Endothelial cell of umbilical vein (primary cell): Measurements from ENCODE around the gene RAB3C. TPM values are rescaled to one million over a fixed set of nuclear protein-coding genes. Genes with fewer than 3 reads are reported as not detected.

Source experiments
- BruUV-seq: library from RNA; stranded (reverse); fragments of 400-500 nt; replicated peaks from 2 replicates; lab custom pipeline; 2021; lab: Mats Ljungman, UMichigan
- CTCF ChIA-PET: fragments of 300-600, 350-600 bp; sonication (Branson Sonifier 250); formaldehyde crosslinking; loops from one replicate; lab custom pipeline; 2021; ENCODE audit warnings: antibody characterized with exemption, inconsistent platforms; lab: Charles Lee
- POLR2A ChIA-PET: fragments of 300-600, 350-600 bp; sonication (Branson Sonifier 250); formaldehyde crosslinking; loops from one replicate; lab custom pipeline; 2021; ENCODE audit warnings: antibody characterized with exemption, inconsistent platforms; lab: Charles Lee
- DNase-seq: peaks from one replicate; pipeline ENCODE4 v3.0.0-alpha.2; 2011; ENCODE audit warnings: low read depth, low spot score
- FAIRE-seq: peaks from 2 replicates; lab custom pipeline; 2011; peaks lifted over from hg19 to GRCh38; lab: Jason Lieb, UNC
- H2AFZ ChIP-seq: 2 replicates; pipeline ENCODE4 v1.6.0; 2012; ENCODE audit warnings: low read depth, low read length, control low read depth, inconsistent platforms
- H3K27ac ChIP-seq: 2 replicates; pipeline ENCODE4 v1.5.1; 2011; ENCODE audit warnings: low read depth, mild to moderate bottlenecking, control low read depth, low read length, moderate library complexity; ENCODE audit not compliant: insufficient read depth
- H3K27me3 ChIP-seq, 2 experiments: 2 replicates each; pipeline versions ENCODE4 v1.6.0 to v1.6.1; 2011; ENCODE audit warnings: low read length in 2 of 2, mixed read lengths in 1 of 2; ENCODE audit not compliant: control insufficient read depth in 2 of 2, insufficient read depth in 2 of 2
- H3K36me3 ChIP-seq, 2 experiments: 2 replicates in 1 of 2; 3 replicates in 1 of 2; pipeline ENCODE4 v1.5.1; 2011; ENCODE audit warnings: low read length in 2 of 2, mild to moderate bottlenecking in 1 of 2, moderate library complexity in 1 of 2; ENCODE audit not compliant: control insufficient read depth in 2 of 2, insufficient read depth in 2 of 2; ENCODE audit errors: extremely low read depth in 1 of 2
- H3K4me1 ChIP-seq: 3 replicates; pipeline ENCODE4 v1.5.1; 2011; ENCODE audit warnings: mild to moderate bottlenecking, low read length; ENCODE audit not compliant: control insufficient read depth, insufficient read depth; ENCODE audit errors: extremely low read depth
- H3K4me2 ChIP-seq: 2 replicates; pipeline ENCODE4 v1.6.1; 2011; ENCODE audit warnings: low read length, control low read depth, mixed read lengths; ENCODE audit not compliant: insufficient read depth
- H3K4me3 ChIP-seq, 3 experiments: fragments of 200-600 bp in 1 of 3; sonication (generic), shearing (Covaris generic) in 1 of 3; replicated peaks in 1 of 3; 2 replicates each; pipeline ENCODE4 v1.5.1; 2011 to 2016; ENCODE audit warnings: control low read depth in 3 of 3, low read length in 3 of 3, mild to moderate bottlenecking in 2 of 3, inconsistent platforms in 1 of 3, low read depth in 1 of 3, moderate library complexity in 1 of 3; ENCODE audit not compliant: insufficient read depth in 1 of 3
- H3K79me2 ChIP-seq: 2 replicates; pipeline ENCODE4 v1.6.0; 2012; ENCODE audit warnings: low read length, inconsistent platforms; ENCODE audit not compliant: control insufficient read depth, insufficient read depth
- H3K9ac ChIP-seq: replicated peaks from 2 replicates; pipeline ENCODE3; 2011; ENCODE audit warnings: low read length, control low read depth; ENCODE audit not compliant: insufficient read depth; ENCODE audit errors: extremely low read depth
- H3K9me1 ChIP-seq: replicated peaks from 3 replicates; pipeline ENCODE4 v1.6.0; 2011; ENCODE audit warnings: mild to moderate bottlenecking, low read length; ENCODE audit not compliant: control insufficient read depth, insufficient read depth; ENCODE audit errors: extremely low read depth
- H3K9me3 ChIP-seq: replicated peaks from 2 replicates; pipeline ENCODE4 v1.5.1; 2012; ENCODE audit warnings: low read length, inconsistent platforms; ENCODE audit not compliant: control insufficient read depth, insufficient read depth
- H4K20me1 ChIP-seq: replicated peaks from 2 replicates; pipeline ENCODE3; 2011; ENCODE audit warnings: mild to moderate bottlenecking, low read length; ENCODE audit not compliant: control insufficient read depth, insufficient read depth; ENCODE audit errors: extremely low read depth
- CTCF ChIP-seq, 2 donors: IDR thresholded peaks; 1 replicate in 1 of 2; 2 replicates in 1 of 2; pipeline ENCODE4 v1.5.1; 2011; ENCODE audit warnings: low read length in 2 of 2, mild to moderate bottlenecking in 2 of 2, moderate library complexity in 2 of 2, control low read depth in 1 of 2, inconsistent platforms in 1 of 2, low read depth in 1 of 2; ENCODE audit not compliant: insufficient read depth in 1 of 2; ENCODE audit errors: extremely low read depth in 1 of 2
- EZH2 ChIP-seq: IDR thresholded peaks from 2 replicates; pipeline ENCODE4 v1.6.1; 2012; ENCODE audit warnings: borderline replicate concordance, low read depth, mild to moderate bottlenecking, moderate library complexity, low read length, inconsistent platforms; ENCODE audit not compliant: severe bottlenecking
- FOS ChIP-seq: IDR thresholded peaks from 2 replicates; pipeline ENCODE4 v1.6.1; 2011; ENCODE audit warnings: mild to moderate bottlenecking, low read length, moderate library complexity, borderline replicate concordance; ENCODE audit not compliant: insufficient read depth
- GATA2 ChIP-seq: IDR thresholded peaks from 2 replicates; pipeline ENCODE4 v1.7.0; 2011; ENCODE audit warnings: low read depth, mild to moderate bottlenecking, moderate library complexity, mixed read lengths, low read length; ENCODE audit not compliant: insufficient read length, insufficient read depth
- JUN ChIP-seq: IDR thresholded peaks from 2 replicates; pipeline ENCODE4 v1.6.1; 2011; ENCODE audit warnings: borderline replicate concordance, low read depth; ENCODE audit not compliant: insufficient read length, insufficient read depth
- MAX ChIP-seq: IDR thresholded peaks from 2 replicates; pipeline ENCODE4 v1.6.1; 2011; ENCODE audit not compliant: insufficient read depth, insufficient read length
- MYC ChIP-seq: IDR thresholded peaks from one replicate; pipeline ENCODE4 v1.6.1; 2011; ENCODE audit warnings: mild to moderate bottlenecking, low read depth, low read length
- POLR2A ChIP-seq: IDR thresholded peaks from 2 replicates; pipeline ENCODE4 v1.6.1; 2012; ENCODE audit warnings: low read depth, mild to moderate bottlenecking, control low read depth, low read length
- POLR2AphosphoS5 ChIP-seq: IDR thresholded peaks from 2 replicates; pipeline ENCODE4 v1.6.1; 2012; ENCODE audit warnings: low read depth, mild to moderate bottlenecking, control low read depth, low read length, moderate library complexity; ENCODE audit not compliant: insufficient read depth
- dilution Hi-C: fragments of 300-500 bp; cut with MboI; formaldehyde crosslinking; loops from one replicate; pipeline ENCODE4 v1.15.0; 2019; ENCODE audit warnings: low sequenced_read_pairs; ENCODE audit not compliant: extremely low pct_ligation_motif_present
- intact Hi-C: fragments of 100-400 bp; cut with micrococcal nuclease; formaldehyde crosslinking; loops from one replicate; pipeline ENCODE4 v1.10.0; 2022
- polyA plus RNA-seq, 4 experiments: library from polyadenylated mRNA; depleted of rRNA in 3 of 4; stranded (reverse) in 3 of 4; unstranded in 1 of 4; fragments of >200 nt; gene quantifications; 2 replicates each; pipeline versions ENCODE4 v1.2.1 to v1.2.3, GENCODE V29; 2011 to 2012; ENCODE audit warnings: missing spikeins in 1 of 4
- total RNA-seq: library from RNA; stranded (reverse); gene quantifications from 2 replicates; pipeline ENCODE4 v1.2.3, GENCODE V29; 2021

Gene RAB3C
- total and polyA plus RNA-seq, 2 donors (not counting 3 experiments of a cell fraction or from before 2014, with no cell fraction given) = 0.04 to 0.66 TPM

GRCh38 chr5:58666141-58666540 lies 83.3 kb downstream of the RAB3C start:
- H3K4me3 ChIP-seq = no peak overlapping the region
- TF ChIP-seq JUN (no peak), GATA2 (no peak), CTCF (IDR thresholded peaks at IDR 0.05; ENCODE audit: extremely low read depth in 1 of 2, insufficient read depth in 1 of 2, low read depth in 1 of 2, low read length in 2 of 2) (no peak), POLR2AphosphoS5 (no peak), EZH2 (no peak), MAX (no peak), MYC (no peak), FOS (no peak), POLR2A (no peak)
- H3K27me3 ChIP-seq = no peaks in the 10 kb centered on the region
- intact Hi-C loops (no loop called here), dilution Hi-C loops (no loop called here)
- H3K4me1 ChIP-seq = peaks cover 45% of the 10 kb centered on the region
- no TSS peak for BruUV-seq
- DNase-seq (no peak), FAIRE-seq (no peak)
- H3K27ac ChIP-seq = peak overlapping the region; percentile 90
- ChIA-PET CTCF (interaction anchor here (0.8 to 3.8 kb wide), 7 partner anchors 12 to 168 kb away, joined by 3 to 33 read pairs (median 8); partner anchors contain the start of gene RAB3C), POLR2A (no interaction called here)
- no peaks in the 10 kb centered on the region for H3K9me3 ChIP-seq
- peak overlapping the region; percentile 10 for H2AFZ ChIP-seq
- no peaks in the 10 kb centered on the region for H3K36me3 ChIP-seq
- H3K9ac ChIP-seq = no peak overlapping the region
- no peaks in the 10 kb centered on the region for H3K9me1 ChIP-seq
- H3K79me2 ChIP-seq = no peaks in the 10 kb centered on the region
- no peaks in the 10 kb centered on the region for H4K20me1 ChIP-seq
- H3K4me2 ChIP-seq = no peak overlapping the region
